Osteoblast (primary cell): Measurements from ENCODE around the gene PLA2G2E. TPM values are rescaled to one million over a fixed set of nuclear protein-coding genes. Genes with fewer than 3 reads are reported as not detected.

Experiments used
- DNase-seq: peaks from one replicate; pipeline ENCODE4 v3.0.0; 2011; ENCODE audit warnings: low spot score, mixed read lengths; ENCODE audit not compliant: insufficient read length; ENCODE audit errors: missing footprints
- H2AFZ ChIP-seq: 2 replicates; pipeline ENCODE4 v1.6.0; 2011; ENCODE audit warnings: mild to moderate bottlenecking, low read length
- H3K27ac ChIP-seq: 2 replicates; pipeline ENCODE4 v1.5.1; 2011; ENCODE audit warnings: mild to moderate bottlenecking, low read depth, low read length, moderate library complexity
- H3K27me3 ChIP-seq: 2 replicates; pipeline ENCODE4 v1.6.0; 2012; ENCODE audit warnings: mild to moderate bottlenecking, control low read depth, inconsistent platforms, low read length, moderate library complexity; ENCODE audit not compliant: insufficient read depth
- H3K36me3 ChIP-seq: 2 replicates; pipeline ENCODE4 v1.5.1; 2011; ENCODE audit warnings: mild to moderate bottlenecking, low read length, control low read depth, moderate library complexity; ENCODE audit not compliant: insufficient read depth
- H3K4me1 ChIP-seq: 2 replicates; pipeline ENCODE4 v1.5.1; 2011; ENCODE audit warnings: mild to moderate bottlenecking, low read length, control low read depth, moderate library complexity; ENCODE audit not compliant: insufficient read depth
- H3K4me2 ChIP-seq: 2 replicates; pipeline ENCODE4 v1.6.0; 2011; ENCODE audit warnings: mild to moderate bottlenecking, low read length; ENCODE audit not compliant: insufficient read depth
- H3K4me3 ChIP-seq: fragments of 200-600 bp; sonication (generic); 3 replicates; pipeline ENCODE4 v1.5.1; 2012; ENCODE audit warnings: mild to moderate bottlenecking, low read length, inconsistent platforms; ENCODE audit not compliant: insufficient read depth
- H3K79me2 ChIP-seq: 2 replicates; pipeline ENCODE4 v1.6.0; 2012; ENCODE audit warnings: mild to moderate bottlenecking, low read length, control low read depth, inconsistent platforms; ENCODE audit not compliant: insufficient read depth
- H3K9me3 ChIP-seq: 2 replicates; pipeline ENCODE4 v1.5.1; 2011; ENCODE audit warnings: low read depth, low read length, control low read depth
- H4K20me1 ChIP-seq: 2 replicates; pipeline ENCODE4 v1.6.0; 2012; ENCODE audit warnings: mild to moderate bottlenecking, low read length, control low read depth; ENCODE audit not compliant: insufficient read depth
- CTCF ChIP-seq: IDR thresholded peaks from 2 replicates; pipeline ENCODE4 v1.5.1; 2011; ENCODE audit warnings: mild to moderate bottlenecking, low read depth, low read length, moderate library complexity; ENCODE audit errors: extremely low read depth
- total RNA-seq: library from RNA; depleted of rRNA; stranded (reverse); fragments of >200 nt; gene quantifications from 2 replicates; pipeline ENCODE4 v1.2.3, GENCODE V29; 2012

Gene PLA2G2E
- total RNA-seq, 1 donor: not detected

- no peaks in the 10 kb centered on the region for H3K27me3 ChIP-seq
- no peak for TF ChIP-seq CTCF
- H3K9me3 ChIP-seq: no peaks in the 10 kb centered on the region
- no peaks in the 10 kb centered on the region for H4K20me1 ChIP-seq
- H2AFZ ChIP-seq: no peak overlapping the region
- no peak overlapping the region for H3K4me3 ChIP-seq
- H3K27ac ChIP-seq: no peak overlapping the region
- no peak for DNase-seq
- no peak overlapping the region for H3K4me2 ChIP-seq
- H3K4me1 ChIP-seq: no peaks in the 10 kb centered on the region
- H3K36me3 ChIP-seq: peaks cover 65% of the 10 kb centered on the region
- H3K79me2 ChIP-seq: peaks cover 2% of the 10 kb centered on the region
These were observed 14.0 kb downstream of the PLA2G2E start for GRCh38 chr1:19909392-19909791.

- H3K4me3 ChIP-seq: no peak overlapping the region
- no peak for DNase-seq
- no peaks in the 10 kb centered on the region for H3K9me3 ChIP-seq
- peaks cover 2% of the 10 kb centered on the region for H3K79me2 ChIP-seq
- H2AFZ ChIP-seq: no peak overlapping the region
- H3K36me3 ChIP-seq: peaks cover 70% of the 10 kb centered on the region
- H3K4me1 ChIP-seq: no peaks in the 10 kb centered on the region
- H3K27ac ChIP-seq: no peak overlapping the region
- peaks cover 3% of the 10 kb centered on the region for H4K20me1 ChIP-seq
- TF ChIP-seq CTCF: no peak
- no peak overlapping the region for H3K4me2 ChIP-seq
- no peaks in the 10 kb centered on the region for H3K27me3 ChIP-seq
These were observed 16.0 kb downstream of the PLA2G2E start for GRCh38 chr1:19907456-19907855.

- no peak for TF ChIP-seq CTCF
- no peaks in the 10 kb centered on the region for H3K9me3 ChIP-seq
- H4K20me1 ChIP-seq: peaks cover 6% of the 10 kb centered on the region
- DNase-seq: no peak
- peaks cover 8% of the 10 kb centered on the region for H3K79me2 ChIP-seq
- peaks cover 67% of the 10 kb centered on the region for H3K36me3 ChIP-seq
- H3K27ac ChIP-seq: no peak overlapping the region
- no peaks in the 10 kb centered on the region for H3K27me3 ChIP-seq
- no peak overlapping the region for H2AFZ ChIP-seq
- H3K4me2 ChIP-seq: no peak overlapping the region
- no peak overlapping the region for H3K4me3 ChIP-seq
- H3K4me1 ChIP-seq: no peaks in the 10 kb centered on the region
These were observed 19.8 kb downstream of the PLA2G2E start for GRCh38 chr1:19903621-19904020.

GRCh38 chr1:19901653-19902052 is 21.8 kb downstream of the PLA2G2E start:
- Histone ChIP-seq H3K9me3 (no peaks in the 10 kb centered on the region), H3K27me3 (no peaks in the 10 kb centered on the region), H3K4me3 (no peak overlapping the region), H3K4me1 (no peaks in the 10 kb centered on the region), H3K36me3 (peaks cover 60% of the 10 kb centered on the region), H4K20me1 (peaks cover 8% of the 10 kb centered on the region), H3K4me2 (no peak overlapping the region), H2AFZ (no peak overlapping the region), H3K27ac (no peak overlapping the region), H3K79me2 (peaks cover 13% of the 10 kb centered on the region)
- no peak for TF ChIP-seq CTCF
- DNase-seq: no peak
